Prostate gland (tissue), 2 donors: ENCODE measurements around the gene CCDC88A.

Experiments
- POLR2A ChIP-seq: fragments of 450-650 bp; IDR thresholded peaks from one replicate; pipeline ENCODE4 v1.6.1; 2016; ENCODE audit warnings: antibody characterized with exemption, mild to moderate bottlenecking
- POLR2AphosphoS5 ChIP-seq: sonication (generic); formaldehyde crosslinking; IDR thresholded peaks from one replicate; pipeline ENCODE4 v1.6.1; 2017; ENCODE audit warnings: antibody characterized with exemption
- TF ChIP-seq, protein P1 (sequence below), 4 experiments: fragments of 200-600 bp in 2 of 4; fragments of 450-650 bp in 2 of 4; sonication (generic) in 2 of 4; IDR thresholded peaks; 1 replicate in 3 of 4; 2 replicates in 1 of 4; pipeline ENCODE4 v1.5.1; 2016 to 2019; ENCODE audit warnings: antibody characterized with exemption in 4 of 4, mild to moderate bottlenecking in 2 of 4, moderate library complexity in 2 of 4

DNA sequence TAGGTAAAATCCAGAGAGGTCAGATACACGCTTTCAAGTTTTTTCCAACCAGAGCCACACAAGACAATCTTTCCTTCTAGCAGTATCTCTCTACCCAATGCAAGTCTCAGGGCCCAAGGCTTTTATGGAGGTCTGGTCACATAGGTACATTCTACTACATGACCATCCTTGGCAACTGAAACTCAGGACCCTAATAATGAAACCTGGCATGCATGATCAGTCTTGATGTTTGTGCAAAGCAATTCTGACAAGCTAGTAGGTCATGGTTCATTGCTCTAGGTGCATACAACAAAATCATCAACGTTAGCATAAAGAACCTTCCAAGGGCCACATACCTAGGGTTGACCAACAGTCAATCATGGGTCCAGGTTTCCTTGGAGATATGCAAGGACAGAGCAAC lies 33.2 kb upstream of the CCDC88A start:
- TF ChIP-seq, protein P1, sequence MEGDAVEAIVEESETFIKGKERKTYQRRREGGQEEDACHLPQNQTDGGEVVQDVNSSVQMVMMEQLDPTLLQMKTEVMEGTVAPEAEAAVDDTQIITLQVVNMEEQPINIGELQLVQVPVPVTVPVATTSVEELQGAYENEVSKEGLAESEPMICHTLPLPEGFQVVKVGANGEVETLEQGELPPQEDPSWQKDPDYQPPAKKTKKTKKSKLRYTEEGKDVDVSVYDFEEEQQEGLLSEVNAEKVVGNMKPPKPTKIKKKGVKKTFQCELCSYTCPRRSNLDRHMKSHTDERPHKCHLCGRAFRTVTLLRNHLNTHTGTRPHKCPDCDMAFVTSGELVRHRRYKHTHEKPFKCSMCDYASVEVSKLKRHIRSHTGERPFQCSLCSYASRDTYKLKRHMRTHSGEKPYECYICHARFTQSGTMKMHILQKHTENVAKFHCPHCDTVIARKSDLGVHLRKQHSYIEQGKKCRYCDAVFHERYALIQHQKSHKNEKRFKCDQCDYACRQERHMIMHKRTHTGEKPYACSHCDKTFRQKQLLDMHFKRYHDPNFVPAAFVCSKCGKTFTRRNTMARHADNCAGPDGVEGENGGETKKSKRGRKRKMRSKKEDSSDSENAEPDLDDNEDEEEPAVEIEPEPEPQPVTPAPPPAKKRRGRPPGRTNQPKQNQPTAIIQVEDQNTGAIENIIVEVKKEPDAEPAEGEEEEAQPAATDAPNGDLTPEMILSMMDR (IDR thresholded peaks at IDR 0.05), result no peak
- no peak for TF ChIP-seq POLR2AphosphoS5
- no peak for TF ChIP-seq POLR2A
